Endothelial cell of umbilical vein (primary cell): Measurements from ENCODE around the gene SDK2. TPM values are rescaled to one million over a fixed set of nuclear protein-coding genes. Genes with fewer than 3 reads are reported as not detected.

Experiments
- BruUV-seq: library from RNA; stranded (reverse); fragments of 400-500 nt; replicated peaks from 2 replicates; lab custom pipeline; 2021; lab: Mats Ljungman, UMichigan
- CTCF ChIA-PET: fragments of 300-600, 350-600 bp; sonication (Branson Sonifier 250); formaldehyde crosslinking; loops from one replicate; lab custom pipeline; 2021; ENCODE audit warnings: antibody characterized with exemption, inconsistent platforms; lab: Charles Lee
- POLR2A ChIA-PET: fragments of 300-600, 350-600 bp; sonication (Branson Sonifier 250); formaldehyde crosslinking; loops from one replicate; lab custom pipeline; 2021; ENCODE audit warnings: antibody characterized with exemption, inconsistent platforms; lab: Charles Lee
- DNase-seq: peaks from one replicate; pipeline ENCODE4 v3.0.0-alpha.2; 2011; ENCODE audit warnings: low read depth, low spot score
- FAIRE-seq: peaks from 2 replicates; lab custom pipeline; 2011; peaks lifted over from hg19 to GRCh38; lab: Jason Lieb, UNC
- H2AFZ ChIP-seq: 2 replicates; pipeline ENCODE4 v1.6.0; 2012; ENCODE audit warnings: low read depth, low read length, control low read depth, inconsistent platforms
- H3K27ac ChIP-seq: 2 replicates; pipeline ENCODE4 v1.5.1; 2011; ENCODE audit warnings: low read depth, mild to moderate bottlenecking, control low read depth, low read length, moderate library complexity; ENCODE audit not compliant: insufficient read depth
- H3K27me3 ChIP-seq, 2 experiments: 2 replicates each; pipeline versions ENCODE4 v1.6.0 to v1.6.1; 2011; ENCODE audit warnings: low read length in 2 of 2, mixed read lengths in 1 of 2; ENCODE audit not compliant: control insufficient read depth in 2 of 2, insufficient read depth in 2 of 2
- H3K36me3 ChIP-seq, 2 experiments: 2 replicates in 1 of 2; 3 replicates in 1 of 2; pipeline ENCODE4 v1.5.1; 2011; ENCODE audit warnings: low read length in 2 of 2, mild to moderate bottlenecking in 1 of 2, moderate library complexity in 1 of 2; ENCODE audit not compliant: control insufficient read depth in 2 of 2, insufficient read depth in 2 of 2; ENCODE audit errors: extremely low read depth in 1 of 2
- H3K4me1 ChIP-seq: 3 replicates; pipeline ENCODE4 v1.5.1; 2011; ENCODE audit warnings: mild to moderate bottlenecking, low read length; ENCODE audit not compliant: control insufficient read depth, insufficient read depth; ENCODE audit errors: extremely low read depth
- H3K4me2 ChIP-seq: 2 replicates; pipeline ENCODE4 v1.6.1; 2011; ENCODE audit warnings: low read length, control low read depth, mixed read lengths; ENCODE audit not compliant: insufficient read depth
- H3K4me3 ChIP-seq, 3 experiments: fragments of 200-600 bp in 1 of 3; sonication (generic), shearing (Covaris generic) in 1 of 3; replicated peaks in 1 of 3; 2 replicates each; pipeline ENCODE4 v1.5.1; 2011 to 2016; ENCODE audit warnings: control low read depth in 3 of 3, low read length in 3 of 3, mild to moderate bottlenecking in 2 of 3, inconsistent platforms in 1 of 3, low read depth in 1 of 3, moderate library complexity in 1 of 3; ENCODE audit not compliant: insufficient read depth in 1 of 3
- H3K79me2 ChIP-seq: 2 replicates; pipeline ENCODE4 v1.6.0; 2012; ENCODE audit warnings: low read length, inconsistent platforms; ENCODE audit not compliant: control insufficient read depth, insufficient read depth
- H3K9ac ChIP-seq: replicated peaks from 2 replicates; pipeline ENCODE3; 2011; ENCODE audit warnings: low read length, control low read depth; ENCODE audit not compliant: insufficient read depth; ENCODE audit errors: extremely low read depth
- H3K9me1 ChIP-seq: replicated peaks from 3 replicates; pipeline ENCODE4 v1.6.0; 2011; ENCODE audit warnings: mild to moderate bottlenecking, low read length; ENCODE audit not compliant: control insufficient read depth, insufficient read depth; ENCODE audit errors: extremely low read depth
- H3K9me3 ChIP-seq: replicated peaks from 2 replicates; pipeline ENCODE4 v1.5.1; 2012; ENCODE audit warnings: low read length, inconsistent platforms; ENCODE audit not compliant: control insufficient read depth, insufficient read depth
- H4K20me1 ChIP-seq: replicated peaks from 2 replicates; pipeline ENCODE3; 2011; ENCODE audit warnings: mild to moderate bottlenecking, low read length; ENCODE audit not compliant: control insufficient read depth, insufficient read depth; ENCODE audit errors: extremely low read depth
- CTCF ChIP-seq, 2 donors: IDR thresholded peaks; 1 replicate in 1 of 2; 2 replicates in 1 of 2; pipeline ENCODE4 v1.5.1; 2011; ENCODE audit warnings: low read length in 2 of 2, mild to moderate bottlenecking in 2 of 2, moderate library complexity in 2 of 2, control low read depth in 1 of 2, inconsistent platforms in 1 of 2, low read depth in 1 of 2; ENCODE audit not compliant: insufficient read depth in 1 of 2; ENCODE audit errors: extremely low read depth in 1 of 2
- EZH2 ChIP-seq: IDR thresholded peaks from 2 replicates; pipeline ENCODE4 v1.6.1; 2012; ENCODE audit warnings: borderline replicate concordance, low read depth, mild to moderate bottlenecking, moderate library complexity, low read length, inconsistent platforms; ENCODE audit not compliant: severe bottlenecking
- FOS ChIP-seq: IDR thresholded peaks from 2 replicates; pipeline ENCODE4 v1.6.1; 2011; ENCODE audit warnings: mild to moderate bottlenecking, low read length, moderate library complexity, borderline replicate concordance; ENCODE audit not compliant: insufficient read depth
- GATA2 ChIP-seq: IDR thresholded peaks from 2 replicates; pipeline ENCODE4 v1.7.0; 2011; ENCODE audit warnings: low read depth, mild to moderate bottlenecking, moderate library complexity, mixed read lengths, low read length; ENCODE audit not compliant: insufficient read length, insufficient read depth
- JUN ChIP-seq: IDR thresholded peaks from 2 replicates; pipeline ENCODE4 v1.6.1; 2011; ENCODE audit warnings: borderline replicate concordance, low read depth; ENCODE audit not compliant: insufficient read length, insufficient read depth
- MAX ChIP-seq: IDR thresholded peaks from 2 replicates; pipeline ENCODE4 v1.6.1; 2011; ENCODE audit not compliant: insufficient read depth, insufficient read length
- MYC ChIP-seq: IDR thresholded peaks from one replicate; pipeline ENCODE4 v1.6.1; 2011; ENCODE audit warnings: mild to moderate bottlenecking, low read depth, low read length
- POLR2A ChIP-seq: IDR thresholded peaks from 2 replicates; pipeline ENCODE4 v1.6.1; 2012; ENCODE audit warnings: low read depth, mild to moderate bottlenecking, control low read depth, low read length
- POLR2AphosphoS5 ChIP-seq: IDR thresholded peaks from 2 replicates; pipeline ENCODE4 v1.6.1; 2012; ENCODE audit warnings: low read depth, mild to moderate bottlenecking, control low read depth, low read length, moderate library complexity; ENCODE audit not compliant: insufficient read depth
- dilution Hi-C: fragments of 300-500 bp; cut with MboI; formaldehyde crosslinking; loops from one replicate; pipeline ENCODE4 v1.15.0; 2019; ENCODE audit warnings: low sequenced_read_pairs; ENCODE audit not compliant: extremely low pct_ligation_motif_present
- intact Hi-C: fragments of 100-400 bp; cut with micrococcal nuclease; formaldehyde crosslinking; loops from one replicate; pipeline ENCODE4 v1.10.0; 2022
- polyA plus RNA-seq, 4 experiments: library from polyadenylated mRNA; depleted of rRNA in 3 of 4; stranded (reverse) in 3 of 4; unstranded in 1 of 4; fragments of >200 nt; gene quantifications; 2 replicates each; pipeline versions ENCODE4 v1.2.1 to v1.2.3, GENCODE V29; 2011 to 2012; ENCODE audit warnings: missing spikeins in 1 of 4
- total RNA-seq: library from RNA; stranded (reverse); gene quantifications from 2 replicates; pipeline ENCODE4 v1.2.3, GENCODE V29; 2021

The SDK2 gene
- total and polyA plus RNA-seq, 2 donors (not counting 3 experiments of a cell fraction or from before 2014, with no cell fraction given) = not detected

GRCh38 chr17:73447319-73447718 lies 196.9 kb downstream of the SDK2 start:
- no peak overlapping the region for H3K4me2 ChIP-seq
- H3K4me3 ChIP-seq = no peak overlapping the region
- FAIRE-seq (no peak), DNase-seq (no peak)
- H3K36me3 ChIP-seq = no peaks in the 10 kb centered on the region
- no peak overlapping the region for H3K9ac ChIP-seq
- no peak overlapping the region for H3K27ac ChIP-seq
- dilution Hi-C loops (no loop called here), intact Hi-C loops (no loop called here)
- H3K27me3 ChIP-seq = no peaks in the 10 kb centered on the region
- CTCF ChIA-PET = no interaction called here
- TF ChIP-seq CTCF (IDR thresholded peaks at IDR 0.05; ENCODE audit: extremely low read depth in 1 of 2, insufficient read depth in 1 of 2, low read depth in 1 of 2, low read length in 2 of 2) = no peak
- TF ChIP-seq POLR2AphosphoS5 = no peak
- TF ChIP-seq POLR2A = no peak
- TF ChIP-seq JUN = no peak
- TF ChIP-seq EZH2 = no peak
- no peak for TF ChIP-seq MYC
- no peak for TF ChIP-seq FOS
- no peaks in the 10 kb centered on the region for H3K4me1 ChIP-seq
- H3K9me3 ChIP-seq = no peaks in the 10 kb centered on the region
- BruUV-seq = no TSS peak
- no peaks in the 10 kb centered on the region for H4K20me1 ChIP-seq
- H3K9me1 ChIP-seq = no peaks in the 10 kb centered on the region
- H2AFZ ChIP-seq = no peak overlapping the region
- H3K79me2 ChIP-seq = no peaks in the 10 kb centered on the region
- POLR2A ChIA-PET = no interaction called here

DNA sequence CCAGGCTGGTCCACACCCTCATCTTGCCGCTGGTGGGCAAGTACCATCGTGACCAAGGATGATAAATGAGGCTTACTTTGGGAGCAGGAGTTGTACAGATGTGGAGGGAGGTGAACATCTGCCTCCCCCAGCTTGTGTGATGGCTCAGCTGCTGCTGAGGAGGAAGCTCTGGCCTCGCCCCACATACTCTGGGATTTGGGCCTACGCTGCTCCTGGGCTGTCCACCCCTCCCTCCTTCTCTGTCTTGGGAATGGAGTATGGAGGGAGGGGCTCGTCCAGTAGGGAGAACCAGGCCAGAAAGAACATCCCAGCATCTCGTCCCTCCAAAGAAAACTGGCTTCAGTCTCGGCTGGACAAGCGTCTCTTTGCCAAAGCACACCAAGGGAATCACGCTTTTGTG lies 197.6 kb downstream of the SDK2 start:
- dilution Hi-C loops = no loop called here

More for the DNA sequence above, 197.6 kb downstream of the SDK2 start:
- Histone ChIP-seq H2AFZ (no peak overlapping the region), H3K4me3 (no peak overlapping the region), H4K20me1 (no peaks in the 10 kb centered on the region), H3K4me1 (no peaks in the 10 kb centered on the region), H3K4me2 (no peak overlapping the region), H3K27ac (no peak overlapping the region), H3K36me3 (no peaks in the 10 kb centered on the region), H3K79me2 (no peaks in the 10 kb centered on the region), H3K9ac (no peak overlapping the region), H3K9me1 (no peaks in the 10 kb centered on the region), H3K27me3 (no peaks in the 10 kb centered on the region), H3K9me3 (no peaks in the 10 kb centered on the region)
- intact Hi-C loops = no loop called here
- POLR2A ChIA-PET = no interaction called here
- no TSS peak for BruUV-seq
- DNase-seq = no peak
- CTCF ChIA-PET = no interaction called here
- no peak for FAIRE-seq
- TF ChIP-seq FOS = no peak
- no peak for TF ChIP-seq MYC
- TF ChIP-seq CTCF (IDR thresholded peaks at IDR 0.05; ENCODE audit: extremely low read depth in 1 of 2, insufficient read depth in 1 of 2, low read depth in 1 of 2, low read length in 2 of 2) = no peak
- no peak for TF ChIP-seq EZH2
- no peak for TF ChIP-seq JUN
- no peak for TF ChIP-seq POLR2AphosphoS5
- no peak for TF ChIP-seq POLR2A
- no peak for TF ChIP-seq MAX
- TF ChIP-seq GATA2 = no peak
